AG09309 (cell line): ENCODE data around the gene DENND1A.

Experiments
- DNase-seq: peaks from one replicate; pipeline ENCODE4 v3.0.0-alpha.2; 2010; ENCODE audit warnings: low read depth
- H3K4me3 ChIP-seq: 2 replicates; pipeline ENCODE4 v1.5.1; 2011; ENCODE audit warnings: mild to moderate bottlenecking, low read depth, low read length, moderate library complexity; ENCODE audit not compliant: control insufficient read depth
- CTCF ChIP-seq: IDR thresholded peaks from 2 replicates; pipeline ENCODE4 v1.5.1; 2011; ENCODE audit warnings: mild to moderate bottlenecking, low read depth, low read length, inconsistent platforms; ENCODE audit not compliant: insufficient read depth, control insufficient read depth; ENCODE audit errors: missing control alignments

The DENND1A gene

GRCh38 chr9:123482295-123482968 lies 447.5 kb downstream of the DENND1A start:
- no peak overlapping the region for H3K4me3 ChIP-seq
- TF ChIP-seq CTCF = no peak
- DNase-seq = no peak

- DNase-seq = no peak
- H3K4me3 ChIP-seq = no peak overlapping the region
Measured at GRCh38 chr9:123481209-123481865, 448.6 kb downstream of the DENND1A start.

DNA sequence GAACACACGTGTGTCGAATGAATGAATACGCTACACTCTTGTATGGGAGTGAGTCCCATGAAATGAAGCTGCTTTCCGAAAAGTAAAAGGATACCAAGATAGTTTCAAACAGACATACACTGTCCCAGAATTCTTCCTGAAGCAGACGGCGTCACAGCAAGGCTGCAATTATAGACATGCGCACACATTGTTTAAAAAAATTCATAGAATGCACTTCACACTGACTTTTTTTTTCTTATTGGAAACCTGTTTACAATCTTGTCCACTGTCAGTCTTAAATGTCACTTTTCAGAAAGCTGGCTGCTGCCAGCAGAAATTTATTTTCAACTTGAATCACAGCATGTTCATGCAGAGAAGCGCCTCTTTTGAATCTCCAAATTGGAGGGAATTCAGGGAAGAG lies 449.1 kb downstream of the DENND1A start:
- H3K4me3 ChIP-seq = no peak overlapping the region
- no peak for DNase-seq
- no peak for TF ChIP-seq CTCF

More at GRCh38 chr9:123481209-123481865, 448.6 kb downstream of the DENND1A start:
- no peak for TF ChIP-seq CTCF

DNA sequence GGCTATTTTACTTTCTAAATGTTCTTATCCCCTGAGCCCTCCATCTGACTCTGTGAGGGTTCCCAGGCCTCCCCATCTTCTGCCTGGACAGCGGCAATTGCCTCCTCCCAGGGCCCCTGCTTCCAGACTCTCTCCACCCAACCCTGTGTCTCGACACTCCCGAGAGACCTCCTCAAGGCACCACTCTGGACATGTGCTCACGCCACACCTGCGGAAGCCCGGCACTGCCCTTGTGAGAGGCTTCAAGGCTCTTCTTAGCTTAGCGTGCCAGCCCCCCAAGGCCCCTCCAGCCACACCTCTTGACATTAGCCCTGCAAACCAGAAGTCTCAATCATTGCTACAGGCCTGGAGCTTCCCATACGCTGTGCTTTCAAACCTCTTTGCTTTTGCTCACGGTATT lies 449.8 kb downstream of the DENND1A start:
- H3K4me3 ChIP-seq = no peak overlapping the region

GRCh38 chr9:123478967-123479602 lies 450.8 kb downstream of the DENND1A start:
- H3K4me3 ChIP-seq = no peak overlapping the region
- DNase-seq = no peak
- no peak for TF ChIP-seq CTCF

More for the DNA sequence above, 449.8 kb downstream of the DENND1A start:
- no peak for TF ChIP-seq CTCF
- DNase-seq = no peak

GRCh38 chr9:123478160-123478559 lies 451.8 kb downstream of the DENND1A start:
- no peak for DNase-seq
- H3K4me3 ChIP-seq = no peak overlapping the region
- TF ChIP-seq CTCF = no peak
